ENCODE results near the gene GRK2.
"Not testable (repeated sequence)": the region's sequence is repeated elsewhere in the genome, so short reads cannot be mapped to it uniquely, and the experiment has no call there.

The GRK2 gene

DNA sequence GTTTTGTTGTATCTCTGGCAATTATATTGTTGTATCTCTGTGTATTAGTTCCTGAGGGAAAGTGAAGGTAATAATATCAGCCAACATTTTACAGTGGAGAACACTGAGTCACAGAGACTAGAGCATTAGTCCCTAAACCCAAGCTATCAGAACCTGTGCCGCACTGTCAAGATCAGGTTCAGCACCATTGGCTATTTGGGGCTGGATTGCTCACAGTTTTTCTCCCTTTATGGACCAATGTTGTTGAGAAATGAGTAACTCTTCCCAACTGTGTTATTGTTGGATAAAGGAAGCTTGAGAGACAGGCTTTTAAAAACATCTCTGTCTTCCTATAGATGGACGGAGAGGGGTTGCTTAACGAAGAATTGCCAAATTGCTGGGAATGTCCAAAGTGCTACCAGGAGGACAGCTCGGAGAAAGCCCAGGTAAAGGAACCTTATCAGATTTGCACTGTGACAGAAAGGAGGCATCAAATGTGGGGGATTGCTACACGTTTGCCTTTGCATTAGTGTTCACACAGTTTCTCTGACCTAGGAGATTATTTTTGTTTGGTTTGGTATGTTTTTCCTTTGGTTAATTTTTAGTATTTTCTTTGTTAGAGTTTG is 18.2 kb upstream of the GRK2 start:
- Mint-ChIP-seq H3K9me3 (ENCODE audit: low read depth) (no peaks in the 10 kb centered on the region), H3K36me3 (peaks cover 9% of the 10 kb centered on the region), H3K27me3 (no peaks in the 10 kb centered on the region), H3K4me3 (no peak overlapping the region), H3K27ac (no peak overlapping the region), H3K4me1 (ENCODE audit: low read depth) (peaks cover 54% of the 10 kb centered on the region)

DNA sequence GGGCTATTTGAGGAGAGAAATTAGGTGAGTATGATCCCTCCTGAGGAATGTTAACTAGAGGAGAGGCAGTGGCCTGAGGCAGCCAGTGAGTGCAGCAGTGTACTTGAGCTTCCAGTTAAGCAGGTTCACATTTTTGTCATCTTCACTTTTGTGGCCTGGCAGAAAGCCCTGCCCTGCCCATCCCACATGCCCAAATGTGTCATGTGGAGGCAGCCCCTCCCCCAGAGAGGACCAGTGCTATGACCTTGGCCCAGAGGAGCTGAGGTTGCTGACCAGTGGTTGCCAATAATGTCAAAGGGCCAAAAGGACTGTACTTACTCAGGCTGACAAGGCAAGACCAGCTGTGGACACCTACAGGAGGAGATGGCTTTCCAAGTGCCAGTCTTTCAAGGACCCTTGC is 17.6 kb upstream of the GRK2 start:
- Mint-ChIP-seq H3K27ac (no peak overlapping the region), H3K27me3 (no peaks in the 10 kb centered on the region), H3K4me1 (ENCODE audit: low read depth) (peaks cover 54% of the 10 kb centered on the region), H3K4me3 (no peak overlapping the region), H3K36me3 (peaks cover 7% of the 10 kb centered on the region), H3K9me3 (ENCODE audit: low read depth) (no peaks in the 10 kb centered on the region)

DNA sequence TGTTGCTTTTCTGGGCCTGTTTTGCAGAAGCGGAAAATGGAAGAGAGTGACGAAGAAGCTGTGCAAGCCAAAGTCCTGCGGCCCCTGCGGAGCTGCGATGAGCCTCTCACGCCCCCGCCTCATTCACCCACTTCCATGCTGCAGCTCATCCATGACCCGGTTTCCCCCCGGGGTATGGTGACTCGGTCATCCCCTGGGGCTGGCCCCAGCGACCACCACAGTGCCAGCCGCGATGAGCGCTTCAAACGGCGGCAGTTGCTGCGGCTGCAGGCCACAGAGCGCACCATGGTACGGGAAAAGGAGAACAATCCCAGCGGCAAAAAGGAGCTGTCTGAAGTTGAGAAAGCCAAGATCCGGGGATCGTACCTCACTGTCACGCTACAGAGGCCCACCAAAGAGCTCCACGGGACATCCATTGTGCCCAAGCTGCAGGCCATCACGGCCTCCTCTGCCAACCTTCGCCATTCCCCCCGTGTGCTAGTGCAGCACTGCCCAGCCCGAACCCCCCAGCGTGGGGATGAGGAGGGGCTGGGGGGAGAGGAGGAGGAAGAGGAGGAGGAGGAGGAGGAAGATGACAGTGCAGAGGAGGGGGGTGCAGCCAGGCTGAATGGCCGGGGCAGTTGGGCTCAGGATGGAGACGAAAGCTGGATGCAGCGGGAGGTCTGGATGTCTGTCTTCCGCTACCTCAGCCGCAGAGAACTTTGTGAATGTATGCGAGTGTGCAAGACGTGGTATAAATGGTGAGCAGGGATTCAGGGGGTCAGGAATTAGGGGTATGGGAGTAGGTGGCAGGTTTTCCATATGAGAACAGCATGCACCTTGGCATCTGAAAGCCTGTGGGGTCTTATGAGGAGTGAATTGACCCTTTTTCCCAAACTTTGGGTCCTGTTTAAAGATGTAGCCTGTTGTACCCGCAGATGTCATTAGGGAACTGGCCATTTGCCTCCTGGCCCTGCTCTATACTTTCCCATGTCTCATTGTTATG is 15.9 kb upstream of the GRK2 start:
- Mint-ChIP-seq H3K27ac (peak overlapping the region; percentile 66), H3K36me3 (peaks cover 6% of the 10 kb centered on the region), H3K9me3 (ENCODE audit: low read depth) (no peaks in the 10 kb centered on the region), H3K27me3 (no peaks in the 10 kb centered on the region), H3K4me3 (no peak overlapping the region), H3K4me1 (ENCODE audit: low read depth) (peaks cover 48% of the 10 kb centered on the region)

DNA sequence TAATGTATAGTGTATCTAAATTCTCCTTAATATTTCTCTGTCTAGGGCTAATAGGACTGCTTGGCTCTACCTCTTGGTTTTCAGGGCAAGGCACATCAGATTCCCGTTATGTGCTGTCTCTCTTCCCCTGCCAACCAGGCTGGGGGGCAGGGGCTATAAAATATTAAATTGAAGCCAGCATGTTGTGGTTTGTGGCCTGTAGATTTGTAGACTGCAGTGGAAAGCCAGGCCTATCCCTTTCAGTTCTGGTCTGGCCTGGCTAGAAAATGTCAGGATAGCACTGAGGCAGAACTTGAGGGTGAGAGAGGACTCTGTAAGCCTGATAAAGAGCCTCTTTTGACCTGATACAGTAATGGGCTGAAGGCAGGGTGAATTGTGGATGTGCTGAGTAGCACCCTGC is 14.4 kb upstream of the GRK2 start:
- Mint-ChIP-seq H3K4me1 (ENCODE audit: low read depth) (peaks cover 43% of the 10 kb centered on the region), H3K27ac (peak overlapping the region; percentile 29), H3K27me3 (no peaks in the 10 kb centered on the region), H3K9me3 (ENCODE audit: low read depth) (no peaks in the 10 kb centered on the region), H3K4me3 (no peak overlapping the region), H3K36me3 (peaks cover 7% of the 10 kb centered on the region)

DNA sequence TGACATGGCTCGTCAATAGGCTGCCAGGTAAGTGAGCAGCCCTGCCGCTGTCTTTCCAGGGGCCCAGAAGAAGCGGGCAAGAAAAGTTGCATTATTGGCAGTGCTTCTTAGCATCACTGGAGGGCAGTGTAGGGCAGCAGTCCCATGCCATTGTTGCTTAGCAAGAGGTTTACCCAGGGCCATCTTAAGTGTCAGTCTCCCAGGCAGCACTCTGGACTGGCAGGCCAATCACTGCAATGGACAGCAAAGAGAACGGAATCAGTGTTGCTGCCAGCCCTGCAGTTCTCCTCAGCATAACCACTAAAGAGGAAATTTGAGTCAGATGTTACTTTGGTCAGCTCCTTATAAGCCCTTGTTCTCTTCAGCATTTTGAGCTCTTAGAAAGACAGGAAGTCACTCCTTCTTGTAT is 13.4 kb upstream of the GRK2 start:
- Mint-ChIP-seq H3K36me3 (peaks cover 7% of the 10 kb centered on the region), H3K27me3 (no peaks in the 10 kb centered on the region), H3K27ac (peak overlapping the region; percentile 81), H3K4me1 (ENCODE audit: low read depth) (peaks cover 43% of the 10 kb centered on the region), H3K9me3 (ENCODE audit: low read depth) (no peaks in the 10 kb centered on the region), H3K4me3 (no peak overlapping the region)

DNA sequence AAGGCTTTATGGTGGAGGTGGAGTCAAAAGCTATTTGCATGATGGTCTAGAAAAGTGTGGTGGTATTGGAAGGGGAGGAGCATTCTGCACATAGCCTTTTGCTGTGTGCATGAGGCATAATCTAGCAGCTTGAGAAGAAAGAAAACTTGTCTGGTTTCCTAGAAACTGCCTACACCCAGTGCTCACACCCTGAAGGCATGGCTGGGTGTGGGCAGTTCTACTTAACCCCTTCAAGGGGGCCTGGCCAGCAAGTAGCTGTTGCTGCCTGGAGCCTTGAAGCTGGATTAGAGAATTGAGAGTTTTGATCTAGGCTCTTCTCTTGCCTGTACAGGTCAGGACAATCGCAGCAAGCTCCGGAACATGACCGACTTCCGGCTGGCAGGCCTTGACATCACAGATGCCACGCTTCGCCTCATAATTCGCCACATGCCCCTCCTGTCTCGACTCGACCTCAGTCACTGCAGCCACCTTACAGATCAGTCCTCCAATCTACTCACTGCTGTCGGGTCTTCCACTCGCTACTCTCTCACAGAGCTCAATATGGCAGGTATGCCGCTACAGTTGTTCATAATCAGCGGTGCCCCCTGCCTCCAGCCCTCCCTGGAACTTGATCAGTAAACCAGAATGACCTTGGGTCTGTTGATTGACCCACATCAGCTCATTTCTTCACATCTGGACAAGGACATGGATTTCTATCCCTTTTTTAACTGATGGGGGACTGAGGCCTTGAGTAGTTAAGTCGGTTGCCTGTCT is 12.2 kb upstream of the GRK2 start:
- Mint-ChIP-seq H3K27ac (peak overlapping the region; percentile 75), H3K4me1 (ENCODE audit: low read depth) (peaks cover 38% of the 10 kb centered on the region), H3K27me3 (no peaks in the 10 kb centered on the region), H3K9me3 (ENCODE audit: low read depth) (no peaks in the 10 kb centered on the region), H3K4me3 (no peak overlapping the region), H3K36me3 (peaks cover 7% of the 10 kb centered on the region)

DNA sequence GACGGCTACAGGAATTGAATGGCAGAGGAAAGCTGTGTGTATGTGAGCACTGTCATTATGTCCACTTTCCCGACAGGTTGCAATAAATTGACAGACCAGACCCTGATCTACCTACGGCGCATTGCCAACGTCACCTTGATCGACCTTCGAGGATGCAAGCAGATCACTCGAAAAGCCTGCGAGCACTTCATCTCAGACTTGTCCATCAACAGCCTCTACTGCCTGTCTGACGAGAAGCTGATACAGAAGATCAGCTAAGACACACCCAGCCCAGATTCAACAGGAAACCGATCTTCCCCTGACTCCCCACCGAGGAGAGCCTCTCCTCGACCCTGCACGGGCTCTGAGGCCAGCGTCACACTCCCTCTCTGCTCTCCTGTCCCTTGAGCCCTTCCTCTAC is 11.5 kb upstream of the GRK2 start:
- peaks cover 40% of the 10 kb centered on the region for H3K4me1 Mint-ChIP-seq (ENCODE audit: low read depth)

DNA sequence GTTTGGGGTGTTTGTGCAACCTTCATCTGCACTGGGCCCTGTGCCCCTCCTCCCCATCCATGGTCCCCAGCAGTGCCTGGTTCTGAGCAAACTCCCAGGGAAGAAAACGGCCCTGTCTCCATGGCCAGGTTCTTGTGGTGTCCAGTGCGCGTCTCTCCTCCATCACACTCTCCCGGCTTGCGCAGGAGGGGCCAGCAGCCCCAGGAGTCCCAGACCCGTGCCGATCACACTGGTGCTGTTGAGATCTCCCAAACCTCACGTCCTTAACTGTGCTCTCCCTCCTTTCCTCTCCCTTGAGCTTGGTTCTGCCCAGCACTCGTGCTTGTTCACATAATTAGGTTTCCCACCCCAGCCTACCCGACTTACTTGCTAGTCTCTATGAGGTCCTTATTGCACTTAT is 10.9 kb upstream of the GRK2 start:
- H3K4me1 Mint-ChIP-seq (ENCODE audit: low read depth): peaks cover 41% of the 10 kb centered on the region
- H3K27ac Mint-ChIP-seq: no peak overlapping the region
- no peaks in the 10 kb centered on the region for H3K27me3 Mint-ChIP-seq
- H3K4me3 Mint-ChIP-seq: no peak overlapping the region
- H3K9me3 Mint-ChIP-seq (ENCODE audit: low read depth): no peaks in the 10 kb centered on the region
- peaks cover 7% of the 10 kb centered on the region for H3K36me3 Mint-ChIP-seq

More for the DNA sequence above, 11.5 kb upstream of the GRK2 start:
- no peaks in the 10 kb centered on the region for H3K27me3 Mint-ChIP-seq
- peaks cover 7% of the 10 kb centered on the region for H3K36me3 Mint-ChIP-seq
- H3K27ac Mint-ChIP-seq: peak overlapping the region; percentile 75
- no peaks in the 10 kb centered on the region for H3K9me3 Mint-ChIP-seq (ENCODE audit: low read depth)
- H3K4me3 Mint-ChIP-seq: no peak overlapping the region

DNA sequence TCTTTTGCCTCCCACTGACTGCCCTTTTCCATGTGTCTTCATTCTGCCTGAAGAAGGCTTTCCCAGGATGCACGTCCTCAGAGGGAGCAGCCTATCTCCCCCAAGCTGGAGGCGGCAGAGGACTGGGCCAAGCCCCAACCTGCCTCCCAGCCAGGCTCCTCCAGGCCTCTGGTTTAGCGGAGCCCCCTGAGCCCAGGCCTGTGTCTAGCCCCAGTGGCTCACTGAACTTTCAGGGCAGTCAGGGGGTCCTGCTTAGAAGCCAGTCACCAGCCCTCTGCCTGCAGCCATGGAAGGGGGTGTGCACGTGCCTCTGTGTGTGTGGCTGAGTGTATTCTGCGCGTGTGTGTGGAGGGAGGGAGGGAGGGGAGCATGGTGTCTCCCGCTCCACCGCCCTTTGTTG is 10.4 kb upstream of the GRK2 start:
- Mint-ChIP-seq H3K27ac (no peak overlapping the region), H3K4me1 (ENCODE audit: low read depth) (peaks cover 40% of the 10 kb centered on the region), H3K9me3 (ENCODE audit: low read depth) (no peaks in the 10 kb centered on the region), H3K27me3 (no peaks in the 10 kb centered on the region), H3K36me3 (peaks cover 7% of the 10 kb centered on the region), H3K4me3 (no peak overlapping the region)

DNA sequence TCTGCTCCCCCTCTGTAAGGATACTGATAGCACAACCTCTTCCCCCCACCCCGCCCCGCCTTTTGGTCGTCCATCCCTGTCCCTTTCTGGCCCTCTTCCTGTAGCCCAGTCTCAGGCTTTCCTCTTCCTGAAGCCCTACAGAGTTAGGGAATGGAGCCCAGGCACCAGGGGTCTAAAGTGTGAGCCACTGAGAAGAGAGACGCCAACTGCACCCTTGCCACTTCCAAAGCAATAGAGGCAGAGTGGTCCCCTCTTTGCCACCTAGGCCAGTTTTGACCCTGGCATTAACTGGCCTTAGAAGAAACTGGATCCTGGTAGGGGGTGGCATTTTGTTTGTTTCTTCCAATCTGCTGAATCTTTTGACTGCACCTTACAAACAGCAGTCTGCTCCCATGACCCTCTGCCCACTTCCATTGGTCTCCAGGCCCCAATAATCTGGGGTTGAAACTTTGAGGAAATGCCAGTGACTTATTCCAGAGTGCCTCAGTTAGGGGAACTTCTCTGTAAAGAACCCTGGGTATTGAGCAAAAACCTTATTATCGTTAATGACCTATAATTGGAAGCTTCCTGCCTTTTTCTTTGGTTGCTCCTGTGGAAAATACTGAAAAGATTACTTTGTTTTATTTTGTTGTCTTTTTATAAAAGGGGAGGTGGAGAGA is 9.7 kb upstream of the GRK2 start:
- peaks cover 43% of the 10 kb centered on the region for H3K4me1 Mint-ChIP-seq (ENCODE audit: low read depth)
- H3K36me3 Mint-ChIP-seq: peaks cover 7% of the 10 kb centered on the region
- H3K27me3 Mint-ChIP-seq: no peaks in the 10 kb centered on the region
- H3K27ac Mint-ChIP-seq: peak overlapping the region; percentile 46
- H3K4me3 Mint-ChIP-seq: no peak overlapping the region
- no peaks in the 10 kb centered on the region for H3K9me3 Mint-ChIP-seq (ENCODE audit: low read depth)

DNA sequence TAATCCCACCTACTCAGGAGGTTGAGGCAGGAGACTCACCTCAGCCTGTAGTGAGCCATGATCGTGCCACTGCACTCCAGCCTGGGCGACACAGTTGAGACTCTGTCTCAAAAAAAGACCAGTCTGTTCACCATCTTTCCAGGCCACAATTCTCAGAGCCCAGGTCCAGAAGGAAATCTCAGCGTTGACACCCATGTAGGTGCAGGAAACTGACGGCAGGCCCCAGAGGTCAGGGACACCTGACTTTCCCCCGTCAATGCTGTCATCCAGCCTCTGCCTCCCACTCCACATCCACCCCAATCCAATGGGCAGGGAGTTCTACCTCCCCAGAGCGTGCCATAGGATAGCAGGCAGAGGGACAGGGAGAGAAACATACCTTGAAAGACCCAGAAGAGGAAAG is 5.9 kb upstream of the GRK2 start:
- Mint-ChIP-seq H3K4me1 (ENCODE audit: low read depth) (peaks cover 45% of the 10 kb centered on the region), H3K36me3 (peaks cover 3% of the 10 kb centered on the region), H3K9me3 (ENCODE audit: low read depth) (no peaks in the 10 kb centered on the region), H3K27me3 (no peaks in the 10 kb centered on the region), H3K27ac (no peak overlapping the region), H3K4me3 (peak overlapping the region; percentile 30)

DNA sequence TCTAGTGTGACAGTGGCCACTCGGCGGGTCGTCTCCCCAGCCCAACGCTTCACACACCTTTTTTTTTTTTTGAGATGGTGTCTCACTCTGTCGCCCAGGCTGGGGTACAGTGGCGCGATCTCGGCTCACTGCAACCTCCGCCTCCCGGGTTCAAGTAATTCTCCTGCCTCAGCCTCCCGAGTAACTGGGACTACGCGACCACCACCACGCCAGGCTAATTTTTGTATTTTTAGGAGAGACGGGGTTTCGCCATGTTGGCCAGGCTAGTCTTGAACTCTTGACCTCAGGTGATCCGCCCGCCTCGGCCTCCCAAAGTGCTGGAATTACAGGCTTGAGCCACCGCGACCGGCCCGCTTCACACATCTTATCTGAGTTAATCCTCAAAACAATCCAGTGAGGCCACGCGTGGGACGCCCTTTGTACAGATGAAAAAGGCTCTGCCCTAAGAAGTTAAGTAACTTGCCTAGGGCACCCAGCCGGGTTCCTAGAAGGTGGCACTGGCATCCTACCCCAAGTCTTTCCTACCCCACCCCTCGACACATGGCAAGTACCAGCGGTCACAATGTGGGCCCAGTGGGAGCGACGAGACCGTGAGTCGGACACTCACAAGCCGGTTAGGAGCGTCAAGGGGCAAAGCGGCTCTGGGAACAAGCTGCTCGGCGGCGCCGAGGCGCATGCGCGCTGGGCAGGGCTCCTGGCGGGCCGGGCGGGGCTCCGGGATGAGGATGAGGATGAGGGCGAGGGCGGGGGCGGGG is 5.2 kb upstream of the GRK2 start:
- Mint-ChIP-seq H3K4me1 (ENCODE audit: low read depth) (peaks cover 49% of the 10 kb centered on the region), H3K27ac (peak overlapping the region; percentile 46), H3K4me3 (peak overlapping the region; percentile 69)
- H3K36me3 Mint-ChIP-seq; H3K9me3 Mint-ChIP-seq (ENCODE audit: low read depth); H3K27me3 Mint-ChIP-seq: not testable (repeated sequence)

DNA sequence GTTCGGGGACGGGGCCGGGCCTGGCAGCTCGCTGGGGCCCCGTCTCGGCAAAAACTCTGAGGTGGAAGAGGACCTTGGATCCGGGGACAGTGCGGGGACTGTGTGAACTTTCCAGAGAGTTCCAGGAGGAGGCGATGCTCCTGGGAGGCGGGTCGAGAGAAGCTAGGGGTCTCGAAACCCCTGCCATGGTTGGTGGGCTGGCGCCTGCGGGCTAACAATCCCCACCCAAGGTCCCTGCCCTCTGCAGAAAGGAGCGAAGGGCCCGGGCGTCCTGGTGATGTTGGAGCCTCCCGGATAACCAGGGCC is 4.7 kb upstream of the GRK2 start:
- Mint-ChIP-seq H3K36me3 (no peaks in the 10 kb centered on the region), H3K27ac (no peak overlapping the region)

DNA sequence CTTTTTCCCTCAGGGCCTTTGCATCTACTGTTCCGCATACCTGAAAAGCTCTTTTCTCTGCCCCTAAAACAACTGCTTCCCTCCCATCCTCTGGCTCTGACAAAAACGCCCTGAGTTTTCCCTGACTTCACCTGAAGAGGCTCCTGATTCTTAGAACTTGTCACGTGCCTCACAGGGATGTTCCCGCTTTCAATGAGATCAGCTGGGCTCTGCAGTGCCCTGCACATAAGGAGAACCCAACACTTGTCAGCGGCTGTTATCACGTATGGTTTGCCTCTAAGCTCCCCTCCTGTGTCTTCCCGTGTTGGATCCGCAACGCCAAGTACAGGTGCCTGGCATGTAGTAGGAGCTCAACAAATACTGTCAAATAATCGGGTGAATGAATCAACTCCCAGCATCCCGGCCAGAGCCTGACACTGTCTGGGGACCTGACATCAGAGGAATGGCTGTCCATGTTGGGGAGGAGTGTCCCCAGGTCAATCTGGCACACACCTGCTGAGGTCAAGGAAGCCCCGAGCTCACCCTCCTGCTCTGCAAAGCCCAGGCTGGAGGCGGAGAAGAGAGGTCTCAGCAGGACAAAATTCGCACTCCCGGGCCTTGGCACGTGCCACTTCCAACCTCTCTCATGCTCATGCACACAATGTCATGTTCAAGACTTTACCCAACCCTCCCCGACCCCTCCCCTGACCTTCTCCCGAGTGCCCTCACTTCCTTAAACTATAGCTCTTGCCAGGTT is 4.2 kb upstream of the GRK2 start:
- Mint-ChIP-seq H3K36me3 (no peaks in the 10 kb centered on the region), H3K9me3 (ENCODE audit: low read depth) (no peaks in the 10 kb centered on the region), H3K4me1 (ENCODE audit: low read depth) (peaks cover 49% of the 10 kb centered on the region), H3K27me3 (no peaks in the 10 kb centered on the region), H3K4me3 (peak overlapping the region; percentile 79), H3K27ac (peak overlapping the region; percentile 72)

More for the DNA sequence above, 4.7 kb upstream of the GRK2 start:
- no peak overlapping the region for H3K4me3 Mint-ChIP-seq
- H3K27me3 Mint-ChIP-seq: no peaks in the 10 kb centered on the region
- peaks cover 49% of the 10 kb centered on the region for H3K4me1 Mint-ChIP-seq (ENCODE audit: low read depth)
- H3K9me3 Mint-ChIP-seq (ENCODE audit: low read depth): no peaks in the 10 kb centered on the region

All from activated naive CD8-positive, alpha-beta T cell (primary cell).